GM12878 (cell line): Measurements from ENCODE around the gene ZNF841. TPM values are rescaled to one million over a fixed set of nuclear protein-coding genes. Genes with fewer than 3 reads are reported as not detected.

Experiments
- ATAC-seq: fragments of 200-7000 bp; cut with Tn5 transposase; 3 replicates; pipeline ENCODE4 v1.9.1; 2020; ENCODE audit warnings: mild to moderate bottlenecking, moderate library complexity
- BruUV-seq: library from RNA; stranded (reverse); fragments of 400-500 nt; replicated peaks from 2 replicates; lab custom pipeline; 2021; lab: Mats Ljungman, UMichigan
- CTCF ChIA-PET: fragments of 300-600 bp; sonication (Branson Sonifier 250); formaldehyde crosslinking; extraction: SDS; loops from one replicate; lab custom pipeline; 2021; ENCODE audit warnings: inconsistent platforms; lab: Yijun Ruan, JAX
- POLR2A ChIA-PET: fragments of 350-600 bp; formaldehyde crosslinking; extraction: SDS; loops from one replicate; lab custom pipeline; 2021; ENCODE audit warnings: inconsistent platforms; lab: Charles Lee
- RAD21 ChIA-PET: fragments of 300-600 bp; sonication (Branson Sonifier 250); formaldehyde crosslinking; loops from one replicate; lab custom pipeline; 2023; ENCODE audit warnings: antibody characterized with exemption; ENCODE audit not compliant: unreplicated experiment; lab: Charles Lee
- SMC1A ChIA-PET: fragments of 300-600 bp; sonication (Branson Sonifier 250); formaldehyde crosslinking; loops from one replicate; lab custom pipeline; 2023; ENCODE audit not compliant: unreplicated experiment, uncharacterized antibody; lab: Charles Lee
- DNase-seq: peaks from one replicate; pipeline ENCODE4 v3.0.0-alpha.2; 2011; ENCODE audit warnings: low read depth, low spot score
- FAIRE-seq: peaks from 3 replicates; lab custom pipeline; 2011; peaks lifted over from hg19 to GRCh38; lab: Jason Lieb, UNC
- H2AFZ ChIP-seq: 2 replicates; pipeline ENCODE4 v1.6.0; 2011; ENCODE audit warnings: low read depth, low read length, control low read depth; ENCODE audit not compliant: control insufficient read depth
- H3K27ac ChIP-seq: 2 replicates; pipeline ENCODE4 v1.5.1; 2011; ENCODE audit warnings: control low read depth; ENCODE audit not compliant: control insufficient read depth, insufficient read depth
- H3K27me3 ChIP-seq, 2 experiments: replicated peaks in 1 of 2; 2 replicates each; pipeline versions ENCODE4 v1.6.0 to v1.6.1; 2011; ENCODE audit warnings: low read length in 1 of 2; ENCODE audit not compliant: control insufficient read depth in 2 of 2, insufficient read depth in 2 of 2
- H3K36me3 ChIP-seq, 2 experiments: 2 replicates each; pipeline ENCODE4 v1.5.1; 2011; ENCODE audit warnings: low read length in 1 of 2; ENCODE audit not compliant: control insufficient read depth in 2 of 2, insufficient read depth in 2 of 2
- H3K4me1 ChIP-seq: 2 replicates; pipeline ENCODE4 v1.6.1; 2011; ENCODE audit warnings: mild to moderate bottlenecking, low read length, moderate library complexity, mixed read lengths; ENCODE audit not compliant: control insufficient read depth, insufficient read depth
- H3K4me2 ChIP-seq: 2 replicates; pipeline ENCODE4 v1.6.0; 2011; ENCODE audit warnings: control low read depth; ENCODE audit not compliant: control insufficient read depth, insufficient read depth
- H3K4me3 ChIP-seq: fragments of 200-600 bp; sonication (generic); 2 replicates; pipeline ENCODE4 v1.5.1; 2016
- H3K79me2 ChIP-seq: 2 replicates; pipeline ENCODE4 v1.6.0; 2011; ENCODE audit warnings: low read length; ENCODE audit not compliant: control insufficient read depth, insufficient read depth
- H3K9ac ChIP-seq: 2 replicates; pipeline ENCODE4 v1.8.0; 2011; ENCODE audit warnings: low read length, control low read depth, mixed read lengths; ENCODE audit not compliant: control insufficient read depth, insufficient read depth
- H3K9me3 ChIP-seq: replicated peaks from 3 replicates; pipeline ENCODE4 v1.5.1; 2011; ENCODE audit warnings: mild to moderate bottlenecking, low read length; ENCODE audit not compliant: control insufficient read depth, insufficient read depth
- H4K20me1 ChIP-seq: 2 replicates; pipeline ENCODE4 v1.6.0; 2011; ENCODE audit not compliant: control insufficient read depth, insufficient read depth
- ASH2L ChIP-seq: fragments of 300-600, 200-600 bp; sonication (generic); IDR thresholded peaks from 2 replicates; pipeline ENCODE4 v1.6.1; 2017; ENCODE audit warnings: low read depth, mild to moderate bottlenecking, borderline replicate concordance
- CHD1 ChIP-seq: IDR thresholded peaks from 2 replicates; pipeline ENCODE4 v1.6.1; 2012; ENCODE audit warnings: low read depth, low read length, improper control_type of control experiment
- IKZF2 ChIP-seq, 2 experiments: fragments of 450-650 bp; IDR thresholded peaks; 2 replicates each; pipeline ENCODE4 v1.6.1; 2017; ENCODE audit warnings: mild to moderate bottlenecking in 2 of 2, moderate library complexity in 2 of 2
- SUPT20H ChIP-seq: IDR thresholded peaks from 2 replicates; pipeline ENCODE4 v1.6.1; 2011; ENCODE audit warnings: low read depth, mild to moderate bottlenecking, low read length, moderate library complexity, borderline replicate concordance; ENCODE audit not compliant: control insufficient read depth
- TCF3 ChIP-seq: IDR thresholded peaks from 2 replicates; pipeline ENCODE4 v1.6.1; 2012; ENCODE audit warnings: low read depth, mild to moderate bottlenecking, low read length, borderline replicate concordance; ENCODE audit not compliant: insufficient read depth
- WGBS: methylation state at CpG from one replicate; pipeline ENCODE4 v1.1.6; 2016; ENCODE audit warnings: low lambda C conversion rate; ENCODE audit not compliant: insufficient replicate concordance, insufficient coverage; ENCODE audit errors: missing lambda C conversion rate; 5-methylcytosine and 5-hydroxymethylcytosine counted together
- in situ Hi-C: fragments of 300-500 bp; cut with MboI; formaldehyde crosslinking; loops from 9 replicates; pipeline ENCODE4 v1.14.3; 2018; ENCODE audit warnings: mixed read lengths
- intact Hi-C: fragments of 100-400 bp; cut with micrococcal nuclease; formaldehyde crosslinking; loops from one replicate; pipeline ENCODE4 v1.14.2; 2022; ENCODE audit not compliant: unreplicated experiment
- polyA plus RNA-seq, 11 experiments: library from polyadenylated mRNA; depleted of rRNA in 4 of 11; unstranded in 6 of 11; stranded (reverse) in 5 of 11; fragments of >200 nt; fragmentation: Nextera tagmentation in 4 of 11; fragmentation: Illumina TruSeq in 1 of 11; extraction: Ambion mirVana in 4 of 11; extraction: Trizol in 1 of 11; gene quantifications; 1 replicate in 1 of 11; 2 replicates in 10 of 11; pipeline versions ENCODE4 v1.2.1 to v1.2.3, GENCODE V29; 2011 to 2016; ENCODE audit warnings: inconsistent platforms in 2 of 11, missing spikeins in 2 of 11, low read depth in 1 of 11
- total RNA-seq, 4 experiments: library from RNA; depleted of rRNA in 3 of 4; stranded (reverse); fragments of >200 nt in 3 of 4; fragmentation: Illumina TruSeq in 1 of 4; extraction: Trizol in 1 of 4; gene quantifications; 2 replicates each; pipeline versions ENCODE4 v1.2.1 to v1.2.3, GENCODE V29; 2013 to 2021
- TF ChIP-seq, protein P1 (sequence below), 3 experiments: IDR thresholded peaks in 2 of 3; conservative IDR thresholded peaks in 1 of 3; 2 replicates each; pipeline ENCODE4 v1.5.1; 2011; ENCODE audit warnings: low read depth in 3 of 3, low read length in 3 of 3, mild to moderate bottlenecking in 3 of 3, control low read depth in 2 of 3, moderate library complexity in 2 of 3, inconsistent platforms in 1 of 3, mixed read lengths in 1 of 3; ENCODE audit not compliant: control insufficient read depth in 2 of 3, insufficient read depth in 1 of 3; ENCODE audit errors: extremely low read depth in 1 of 3

The ZNF841 gene
- total and polyA plus RNA-seq, 10 of the 15 experiments (the other 5 are each of a cell fraction or from before 2014, with no cell fraction given): 1.4 to 15.0 (median 8.2) TPM

DNA sequence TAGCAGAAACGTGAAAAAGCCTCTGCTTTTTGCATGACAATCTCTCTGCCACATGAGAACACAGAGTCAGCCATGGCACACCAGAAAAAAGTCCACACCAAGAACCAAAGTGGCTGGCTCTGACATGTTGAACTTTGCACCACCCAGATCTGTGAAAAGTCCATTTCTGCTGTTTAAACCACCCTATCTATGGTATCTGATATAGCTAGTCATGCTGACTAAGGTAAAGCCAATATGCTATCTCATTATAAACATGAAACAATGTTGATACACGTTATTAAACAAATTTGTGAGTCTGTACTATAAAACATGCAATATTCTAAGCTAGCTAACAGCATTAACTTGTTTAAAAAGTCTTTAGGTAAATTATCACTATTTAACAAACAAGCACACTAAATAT is 25.9 kb downstream of the ZNF841 start:
- in situ Hi-C loops (no loop called here), intact Hi-C loops (no loop called here)
- H3K79me2 ChIP-seq: no peaks in the 10 kb centered on the region
- no peak overlapping the region for H3K4me2 ChIP-seq
- ChIA-PET POLR2A (no interaction called here), SMC1A (no interaction called here), CTCF (no interaction called here), RAD21 (no interaction called here)
- no peaks in the 10 kb centered on the region for H3K4me1 ChIP-seq
- no peak overlapping the region for H3K4me3 ChIP-seq
- BruUV-seq: no TSS peak
- H3K9me3 ChIP-seq: peaks cover 60% of the 10 kb centered on the region
- H3K27me3 ChIP-seq: no peaks in the 10 kb centered on the region
- no peak overlapping the region for H2AFZ ChIP-seq
- H3K9ac ChIP-seq: no peak overlapping the region
- TF ChIP-seq TCF3: no peak
- TF ChIP-seq SUPT20H: no peak
- TF ChIP-seq, protein P1, sequence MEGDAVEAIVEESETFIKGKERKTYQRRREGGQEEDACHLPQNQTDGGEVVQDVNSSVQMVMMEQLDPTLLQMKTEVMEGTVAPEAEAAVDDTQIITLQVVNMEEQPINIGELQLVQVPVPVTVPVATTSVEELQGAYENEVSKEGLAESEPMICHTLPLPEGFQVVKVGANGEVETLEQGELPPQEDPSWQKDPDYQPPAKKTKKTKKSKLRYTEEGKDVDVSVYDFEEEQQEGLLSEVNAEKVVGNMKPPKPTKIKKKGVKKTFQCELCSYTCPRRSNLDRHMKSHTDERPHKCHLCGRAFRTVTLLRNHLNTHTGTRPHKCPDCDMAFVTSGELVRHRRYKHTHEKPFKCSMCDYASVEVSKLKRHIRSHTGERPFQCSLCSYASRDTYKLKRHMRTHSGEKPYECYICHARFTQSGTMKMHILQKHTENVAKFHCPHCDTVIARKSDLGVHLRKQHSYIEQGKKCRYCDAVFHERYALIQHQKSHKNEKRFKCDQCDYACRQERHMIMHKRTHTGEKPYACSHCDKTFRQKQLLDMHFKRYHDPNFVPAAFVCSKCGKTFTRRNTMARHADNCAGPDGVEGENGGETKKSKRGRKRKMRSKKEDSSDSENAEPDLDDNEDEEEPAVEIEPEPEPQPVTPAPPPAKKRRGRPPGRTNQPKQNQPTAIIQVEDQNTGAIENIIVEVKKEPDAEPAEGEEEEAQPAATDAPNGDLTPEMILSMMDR (IDR thresholded peaks at IDR 0.05 in 2 of 3, conservative IDR thresholded peaks at IDR 0.05 in 1 of 3; ENCODE audit: control insufficient read depth in 2 of 3, extremely low read depth in 1 of 3, insufficient read depth in 1 of 3, low read depth in 3 of 3, low read length in 3 of 3): no peak
- TF ChIP-seq IKZF2 (IDR thresholded peaks at IDR 0.05): no peak
- TF ChIP-seq ASH2L: no peak
- no peak for TF ChIP-seq CHD1
- H4K20me1 ChIP-seq: no peaks in the 10 kb centered on the region
- FAIRE-seq (no peak), DNase-seq (no peak), ATAC-seq (no peak)
- 67% methylated on average over 2 of the region's 2 CpGs for WGBS
- peaks cover 0 to 32% of the 10 kb centered on the region in 2 experiments for H3K36me3 ChIP-seq
- H3K27ac ChIP-seq: no peak overlapping the region
